Measurements from ENCODE around the gene FAAH. TPM values are rescaled to one million over a fixed set of nuclear protein-coding genes. Genes with fewer than 3 reads are reported as not detected.

Gene FAAH
- total RNA-seq, 2 experiments from 2014 or later: 6.1 to 7.6 TPM

DNA sequence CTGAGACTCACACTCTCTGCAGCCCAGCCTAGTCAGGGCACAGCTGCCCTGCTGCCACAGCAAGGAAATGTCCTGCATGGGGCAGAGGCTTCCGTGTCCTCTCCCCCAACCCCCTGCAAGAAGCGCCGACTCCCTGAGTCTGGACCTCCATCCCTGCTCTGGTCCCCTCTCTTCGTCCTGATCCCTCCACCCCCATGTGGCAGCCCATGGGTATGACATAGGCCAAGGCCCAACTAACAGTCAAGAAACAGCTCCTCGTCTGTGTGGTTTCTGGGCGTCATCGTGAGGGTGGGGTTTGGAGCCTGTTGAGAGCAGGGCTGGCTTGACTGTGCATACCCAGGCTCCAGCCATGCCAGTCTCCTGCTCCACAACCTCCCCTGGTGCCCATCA, 19.5 kb downstream of the FAAH start:
- CTCF ChIA-PET: interaction anchor here (0.6 to 1.6 kb wide), 3 partner anchors 11 to 32 kb away, joined by 3 to 5 read pairs (median 4); no protein-coding TSS in a partner anchor
- Mint-ChIP-seq H3K4me3 (no peak overlapping the region), H3K36me3 (ENCODE audit: low read depth) (no peaks in the 10 kb centered on the region), H3K4me1 (no peaks in the 10 kb centered on the region), H3K27me3 (no peaks in the 10 kb centered on the region), H3K27ac (no peak overlapping the region), H3K9me3 (no peaks in the 10 kb centered on the region)
- POLR2A ChIA-PET: no interaction called here
- DNase-seq: peak; percentile 45

DNA sequence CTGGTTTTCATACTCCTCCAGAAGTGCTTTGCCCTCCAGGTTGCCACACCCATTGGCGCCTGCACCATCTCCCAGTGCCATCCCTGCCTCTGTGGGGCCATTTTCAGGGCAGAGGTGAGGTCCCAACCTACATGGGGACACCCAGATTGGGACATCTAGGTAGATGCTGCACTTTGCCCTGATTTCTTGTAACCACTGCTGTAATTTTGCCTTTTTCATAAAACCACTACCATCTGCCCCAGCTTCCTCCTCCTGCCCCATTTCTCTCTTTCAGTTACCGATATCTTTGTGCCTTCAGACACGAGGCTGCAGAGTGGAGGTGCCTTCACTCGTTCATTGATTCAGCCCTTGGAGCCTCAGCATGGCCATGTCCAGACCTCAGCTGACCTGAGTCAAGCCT, 21.4 kb downstream of the FAAH start:
- no peak overlapping the region for H3K27ac Mint-ChIP-seq
- CTCF ChIA-PET: no interaction called here

DNA sequence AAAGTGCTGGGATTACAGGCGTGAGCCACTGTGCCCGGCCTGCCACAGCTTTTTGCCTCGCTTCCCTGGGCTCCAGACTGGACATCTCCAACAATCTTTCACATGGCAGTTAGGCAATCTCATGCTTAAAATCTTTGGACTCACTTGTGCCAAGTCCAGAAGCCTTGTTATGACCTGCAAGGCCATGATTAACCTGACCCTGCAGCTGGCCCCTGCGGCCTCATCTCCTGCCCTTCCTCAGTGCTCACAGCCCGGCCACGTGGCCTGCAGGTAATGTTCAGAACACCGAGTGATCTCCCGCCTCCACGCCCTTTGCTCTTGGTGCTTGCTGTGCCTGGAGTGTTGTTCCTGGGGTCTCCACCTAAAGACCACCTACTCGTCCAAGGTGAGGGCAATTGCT, 24.9 kb downstream of the FAAH start:
- H3K36me3 Mint-ChIP-seq (ENCODE audit: low read depth): no peaks in the 10 kb centered on the region
- H3K9me3 Mint-ChIP-seq: no peaks in the 10 kb centered on the region
- ChIA-PET CTCF (interaction anchor here (1.3 to 1.6 kb wide), 2 partner anchors 111 to 116 kb away, joined by 3 to 5 read pairs; a partner anchor contains a TSS), POLR2A (no interaction called here)
- H3K4me3 Mint-ChIP-seq: no peak overlapping the region
- peaks cover 2% of the 10 kb centered on the region for H3K27me3 Mint-ChIP-seq
- H3K27ac Mint-ChIP-seq: no peak overlapping the region
- DNase-seq: no peak
- peaks cover 7% of the 10 kb centered on the region for H3K4me1 Mint-ChIP-seq

More for the DNA sequence above, 21.4 kb downstream of the FAAH start:
- DNase-seq: no peak
- POLR2A ChIA-PET: no interaction called here
- Mint-ChIP-seq H3K4me3 (no peak overlapping the region), H3K27me3 (no peaks in the 10 kb centered on the region), H3K36me3 (ENCODE audit: low read depth) (no peaks in the 10 kb centered on the region), H3K4me1 (no peaks in the 10 kb centered on the region), H3K9me3 (no peaks in the 10 kb centered on the region)

DNA sequence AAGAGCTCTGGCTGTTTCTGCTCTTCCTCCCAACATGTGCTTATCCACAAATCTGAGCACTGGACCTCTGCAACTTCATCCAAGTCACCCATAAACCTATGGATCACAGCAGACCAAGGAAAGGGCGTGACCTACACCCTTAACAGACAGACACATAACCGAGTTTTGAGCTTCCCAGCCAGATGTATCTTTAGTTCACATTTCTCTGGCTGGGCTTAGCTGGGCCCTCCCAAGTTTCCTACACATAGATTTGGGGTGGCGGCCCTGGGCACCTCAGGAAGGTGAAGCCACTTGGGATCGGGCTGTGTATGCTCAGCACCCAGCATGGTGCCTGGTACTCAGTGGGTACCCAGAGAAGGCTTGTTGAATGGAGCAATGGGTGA, 26.4 kb downstream of the FAAH start:
- Mint-ChIP-seq H3K4me1 (peaks cover 7% of the 10 kb centered on the region), H3K9me3 (no peaks in the 10 kb centered on the region), H3K4me3 (no peak overlapping the region), H3K27me3 (peaks cover 2% of the 10 kb centered on the region), H3K36me3 (ENCODE audit: low read depth) (no peaks in the 10 kb centered on the region), H3K27ac (no peak overlapping the region)
- CTCF ChIA-PET: interaction anchor here (1.6 to 2.0 kb wide), 2 partner anchors 11 to 22 kb away, joined by 3 to 5 read pairs; no protein-coding TSS in a partner anchor
- DNase-seq: no peak
- POLR2A ChIA-PET: no interaction called here

DNA sequence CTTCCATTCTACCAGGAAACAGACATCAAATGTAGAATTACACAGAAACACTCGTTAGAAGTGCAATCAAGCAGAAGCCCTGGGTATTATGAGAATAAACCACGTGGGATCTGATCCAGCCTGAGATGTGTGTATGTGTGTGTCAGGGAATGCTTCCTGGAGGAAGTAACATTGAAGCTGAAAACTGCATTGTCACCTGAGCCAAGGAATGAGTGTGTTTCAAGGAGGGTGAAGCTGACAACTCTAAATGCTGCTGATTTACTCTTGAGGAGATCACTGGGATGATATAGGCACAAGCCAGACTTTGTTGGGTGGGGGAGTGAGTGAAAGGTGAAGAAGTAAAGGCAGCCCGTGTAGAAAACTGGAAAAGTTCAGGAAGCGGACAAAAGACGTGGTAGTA, 27.6 kb downstream of the FAAH start:
- Mint-ChIP-seq H3K27me3 (peaks cover 5% of the 10 kb centered on the region), H3K36me3 (ENCODE audit: low read depth) (no peaks in the 10 kb centered on the region), H3K9me3 (no peaks in the 10 kb centered on the region), H3K27ac (peak overlapping the region; percentile 19), H3K4me1 (peaks cover 7% of the 10 kb centered on the region), H3K4me3 (no peak overlapping the region)
- ChIA-PET CTCF (interaction anchor here (1.8 to 2.0 kb wide), 2 partner anchors 10 to 25 kb away, joined by 4 to 5 read pairs; no protein-coding TSS in a partner anchor), POLR2A (no interaction called here)
- no peak for DNase-seq

DNA sequence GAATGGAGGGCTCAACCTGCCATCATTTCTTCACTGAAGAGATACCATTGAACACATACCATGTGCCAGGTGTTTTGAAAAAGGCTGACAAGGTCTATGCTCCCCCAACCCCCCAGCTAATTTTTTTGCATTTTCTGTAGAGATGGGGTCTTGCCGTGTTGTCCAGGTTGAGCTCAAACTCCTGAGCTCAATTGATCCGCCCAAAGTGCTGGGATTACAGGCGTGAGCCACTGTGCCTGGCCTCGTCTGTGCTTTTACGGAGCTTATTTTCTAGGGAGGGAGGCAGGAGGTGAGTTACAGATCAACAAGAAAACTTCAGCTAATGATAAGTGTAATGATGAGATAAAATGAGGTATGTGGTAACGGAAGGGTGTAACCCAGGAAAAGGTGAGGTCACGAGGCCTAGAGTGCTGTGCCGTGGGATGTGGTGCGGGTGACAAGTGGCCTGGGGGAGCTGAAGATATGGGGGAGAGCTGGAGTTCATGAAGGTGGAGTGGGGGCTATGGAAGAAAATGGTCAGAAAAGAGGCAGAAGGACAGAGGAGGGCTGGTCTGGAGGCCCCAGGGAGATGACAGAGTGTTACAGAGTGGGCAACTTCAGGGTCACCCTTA, 28.2 kb downstream of the FAAH start:
- H3K4me1 Mint-ChIP-seq: peaks cover 7% of the 10 kb centered on the region
- ChIA-PET POLR2A (no interaction called here), CTCF (interaction anchor here (0.7 to 2.0 kb wide), 3 partner anchors 9 to 106 kb away, joined by 3 to 5 read pairs (median 4); no protein-coding TSS in a partner anchor)
- peaks cover 5% of the 10 kb centered on the region for H3K27me3 Mint-ChIP-seq
- H3K4me3 Mint-ChIP-seq: no peak overlapping the region
- no peaks in the 10 kb centered on the region for H3K36me3 Mint-ChIP-seq (ENCODE audit: low read depth)
- H3K27ac Mint-ChIP-seq: peak overlapping the region; percentile 78
- H3K9me3 Mint-ChIP-seq: no peaks in the 10 kb centered on the region
- no peak for DNase-seq

DNA sequence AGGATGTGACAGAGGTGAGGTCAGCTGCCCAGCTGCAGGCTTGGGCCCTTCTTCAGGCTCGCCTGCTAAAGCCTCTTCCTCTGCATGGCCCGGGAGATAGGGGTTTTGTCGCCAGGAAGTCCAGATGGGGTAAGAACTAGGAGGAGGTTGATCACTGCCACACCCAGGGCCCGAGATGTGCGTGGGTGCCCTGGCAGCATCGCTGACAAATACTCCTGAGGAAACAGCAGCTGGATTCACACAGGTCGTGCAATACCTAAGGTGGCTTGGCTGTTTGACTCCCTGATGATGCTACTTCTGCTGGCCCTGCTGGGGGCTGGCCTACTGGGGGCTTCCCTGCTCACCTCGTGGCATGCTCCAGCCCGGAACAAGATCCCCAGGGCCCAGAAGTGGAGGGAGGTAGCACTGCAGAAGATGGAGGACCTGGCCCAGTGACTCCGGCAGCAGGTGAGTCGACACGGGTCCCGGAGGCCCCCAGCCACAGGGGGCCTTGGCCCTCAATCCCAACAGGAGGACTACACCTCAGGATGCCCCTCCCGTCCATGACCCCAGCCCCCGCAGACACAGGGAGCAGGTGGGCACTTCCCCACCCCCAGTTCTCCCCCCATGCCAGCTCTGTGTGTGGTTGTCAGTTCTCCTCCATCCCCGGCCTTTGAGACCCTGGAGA, 29.6 kb downstream of the FAAH start:
- peak overlapping the region; percentile 16 for H3K27ac Mint-ChIP-seq
- ChIA-PET POLR2A (no interaction called here), CTCF (no interaction called here)
- no peak overlapping the region for H3K4me3 Mint-ChIP-seq
- no peaks in the 10 kb centered on the region for H3K9me3 Mint-ChIP-seq
- H3K36me3 Mint-ChIP-seq (ENCODE audit: low read depth): no peaks in the 10 kb centered on the region
- H3K27me3 Mint-ChIP-seq: peaks cover 5% of the 10 kb centered on the region
- peaks cover 7% of the 10 kb centered on the region for H3K4me1 Mint-ChIP-seq
- no peak for DNase-seq

DNA sequence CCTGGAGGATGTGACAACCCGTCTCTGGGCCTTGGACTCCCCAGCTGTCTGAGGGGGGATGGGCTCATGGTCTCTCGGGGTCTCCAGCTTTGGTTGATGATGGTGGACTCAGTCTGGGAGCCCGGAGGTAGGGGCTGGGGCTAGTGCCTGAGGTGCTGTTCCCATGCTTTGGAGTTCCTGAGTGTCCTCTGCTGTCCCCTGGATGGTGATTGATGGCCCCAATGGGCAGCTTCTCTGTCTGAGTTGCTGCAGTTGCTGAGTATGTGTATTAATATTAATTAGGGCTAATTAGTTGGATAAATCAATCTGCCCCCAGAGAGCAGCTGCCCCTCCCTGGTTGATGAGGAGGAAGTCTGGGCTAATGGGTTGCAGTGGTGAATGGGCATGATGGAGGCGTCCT, 30.6 kb downstream of the FAAH start:
- ChIA-PET CTCF (no interaction called here), POLR2A (no interaction called here)
- no peak for DNase-seq
- H3K27me3 Mint-ChIP-seq: peaks cover 5% of the 10 kb centered on the region
- H3K4me3 Mint-ChIP-seq: peak overlapping the region; percentile 8
- H3K9me3 Mint-ChIP-seq: no peaks in the 10 kb centered on the region
- no peak overlapping the region for H3K27ac Mint-ChIP-seq
- no peaks in the 10 kb centered on the region for H3K36me3 Mint-ChIP-seq (ENCODE audit: low read depth)
- peaks cover 7% of the 10 kb centered on the region for H3K4me1 Mint-ChIP-seq

DNA sequence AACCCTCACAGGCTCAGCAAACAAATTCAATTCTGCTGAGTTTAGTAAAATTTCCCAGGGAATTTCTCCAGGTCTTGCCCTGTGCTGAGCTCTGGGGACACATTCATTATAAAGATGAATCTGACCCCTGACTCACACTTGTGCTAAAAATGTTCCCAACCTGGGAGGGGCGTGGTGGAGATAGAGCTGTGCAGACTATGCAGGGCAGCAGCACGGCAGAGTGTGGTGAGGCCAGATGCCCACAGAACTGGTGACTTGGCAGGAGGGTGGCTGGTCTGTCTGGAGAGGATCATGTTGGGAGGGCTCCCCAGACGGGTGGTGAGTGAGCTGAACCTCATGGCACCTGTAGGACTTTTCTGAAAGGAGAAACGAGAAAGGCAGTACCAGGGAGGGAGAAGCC, 31.6 kb downstream of the FAAH start:
- POLR2A ChIA-PET: no interaction called here
- no peak overlapping the region for H3K27ac Mint-ChIP-seq
- peaks cover 7% of the 10 kb centered on the region for H3K4me1 Mint-ChIP-seq
- H3K36me3 Mint-ChIP-seq (ENCODE audit: low read depth): no peaks in the 10 kb centered on the region
- no peak overlapping the region for H3K4me3 Mint-ChIP-seq
- no peak for DNase-seq
- CTCF ChIA-PET: interaction anchor here (1.4 kb wide), 1 partner anchor 24 kb away, joined by 4 read pairs; no protein-coding TSS in a partner anchor
- peaks cover 5% of the 10 kb centered on the region for H3K27me3 Mint-ChIP-seq
- H3K9me3 Mint-ChIP-seq: no peaks in the 10 kb centered on the region

DNA sequence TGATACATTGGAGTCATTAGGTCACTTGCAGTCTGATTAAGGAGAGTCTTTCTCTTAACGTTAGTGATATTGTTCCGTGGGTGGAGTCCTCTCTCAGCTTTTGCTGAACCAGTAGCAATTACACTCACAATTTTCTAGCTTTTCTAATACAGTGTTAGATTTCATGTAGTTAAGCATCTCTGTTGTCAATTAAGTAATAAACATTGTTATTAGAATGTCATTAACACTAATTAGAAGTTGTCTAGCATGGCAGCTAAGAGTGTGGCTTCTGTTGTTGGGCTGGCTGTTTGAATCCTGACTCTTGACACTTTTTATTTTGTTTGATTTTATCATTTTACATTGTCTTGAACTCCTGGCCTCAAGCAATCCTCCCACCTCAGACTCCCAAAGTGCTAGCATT, 33.4 kb downstream of the FAAH start:
- Mint-ChIP-seq H3K27me3 (peaks cover 4% of the 10 kb centered on the region), H3K36me3 (ENCODE audit: low read depth) (no peaks in the 10 kb centered on the region), H3K4me3 (no peak overlapping the region), H3K9me3 (no peaks in the 10 kb centered on the region), H3K4me1 (peaks cover 1% of the 10 kb centered on the region), H3K27ac (no peak overlapping the region)
- POLR2A ChIA-PET: no interaction called here
- CTCF ChIA-PET: interaction anchor here (1.4 to 1.7 kb wide), 2 partner anchors 11 to 106 kb away, joined by 3 to 6 read pairs; no protein-coding TSS in a partner anchor
- DNase-seq: no peak

DNA sequence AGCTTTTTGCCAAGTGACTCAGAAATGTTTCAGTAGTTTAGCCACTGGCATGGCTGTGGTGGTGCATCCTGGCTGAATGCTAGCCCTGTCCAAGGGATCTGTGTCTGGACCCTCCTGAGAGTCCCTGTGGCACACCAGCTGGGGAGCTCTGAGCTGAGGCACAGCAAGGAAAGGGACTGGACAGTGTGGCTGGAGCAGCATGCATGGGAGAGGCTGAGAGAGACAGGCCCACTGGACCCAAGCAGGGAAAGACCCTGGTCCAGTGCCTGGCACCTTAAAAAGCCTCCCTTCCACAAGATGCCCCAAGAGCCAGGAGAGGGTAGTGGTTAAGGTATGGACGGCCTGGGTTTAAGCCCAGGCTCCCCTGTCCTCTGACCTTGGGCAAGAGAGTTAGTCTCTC, 35.3 kb downstream of the FAAH start:
- CTCF ChIA-PET: no interaction called here
- Mint-ChIP-seq H3K4me1 (no peaks in the 10 kb centered on the region), H3K27ac (no peak overlapping the region), H3K9me3 (no peaks in the 10 kb centered on the region), H3K36me3 (ENCODE audit: low read depth) (no peaks in the 10 kb centered on the region), H3K27me3 (peaks cover 6% of the 10 kb centered on the region), H3K4me3 (no peak overlapping the region)
- POLR2A ChIA-PET: no interaction called here
- DNase-seq: no peak

DNA sequence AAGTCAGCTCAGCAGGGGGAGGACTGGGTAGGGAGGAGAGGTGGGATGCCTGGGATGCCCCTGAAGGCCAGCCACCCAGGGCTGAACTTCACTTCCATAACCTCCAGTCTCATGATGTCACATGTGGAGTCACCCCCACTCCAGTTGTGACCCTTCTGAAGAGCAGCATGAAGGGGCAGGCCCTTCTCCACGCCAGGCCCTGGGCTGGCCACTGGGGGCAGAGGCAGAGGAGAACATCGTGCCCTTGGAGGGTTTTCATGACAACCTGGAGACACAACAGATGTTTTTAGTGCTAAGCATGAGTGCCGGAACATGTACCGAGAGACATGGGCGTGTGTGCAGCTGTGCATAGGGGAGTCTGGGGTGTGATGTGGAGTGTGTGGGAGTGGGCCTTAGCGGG, 37.6 kb downstream of the FAAH start:
- Mint-ChIP-seq H3K4me1 (no peaks in the 10 kb centered on the region), H3K9me3 (no peaks in the 10 kb centered on the region), H3K4me3 (no peak overlapping the region), H3K36me3 (ENCODE audit: low read depth) (no peaks in the 10 kb centered on the region), H3K27ac (no peak overlapping the region), H3K27me3 (peaks cover 3% of the 10 kb centered on the region)
- DNase-seq: no peak
- ChIA-PET POLR2A (no interaction called here), CTCF (interaction anchor here (1.5 to 2.0 kb wide), 3 partner anchors 10 to 15 kb away, joined by 5 to 10 read pairs (median 6); no protein-coding TSS in a partner anchor)

DNA sequence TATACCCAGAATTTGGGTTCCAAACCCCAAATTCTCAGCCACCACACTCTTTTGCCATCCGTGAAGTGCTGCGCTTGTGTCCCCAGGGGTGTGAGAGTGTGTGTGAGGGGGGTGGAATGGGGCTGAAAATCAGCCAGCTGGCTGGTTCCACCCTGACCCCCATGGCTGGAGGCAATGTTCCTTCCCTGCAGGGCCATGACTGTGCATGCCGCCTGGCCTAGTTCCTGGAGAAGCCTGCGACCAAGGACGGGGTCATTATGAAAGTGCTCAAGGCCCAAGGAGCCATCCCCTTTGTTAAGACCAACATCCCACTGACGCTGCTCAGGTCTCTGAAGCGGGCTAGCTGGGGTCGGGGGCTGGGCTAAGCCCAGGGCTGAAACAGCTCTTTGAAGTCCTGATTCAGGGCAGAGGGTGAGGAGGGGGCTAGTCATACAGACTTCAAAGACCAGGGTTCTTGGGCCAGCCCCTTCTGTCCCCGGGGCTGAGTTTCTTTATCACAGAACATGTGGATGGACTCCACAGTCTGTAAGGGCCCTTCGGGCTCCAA, 38.7 kb downstream of the FAAH start:
- DNase-seq: no peak
- POLR2A ChIA-PET: no interaction called here
- Mint-ChIP-seq H3K4me3 (no peak overlapping the region), H3K9me3 (no peaks in the 10 kb centered on the region), H3K4me1 (no peaks in the 10 kb centered on the region), H3K27ac (no peak overlapping the region), H3K36me3 (ENCODE audit: low read depth) (no peaks in the 10 kb centered on the region), H3K27me3 (peaks cover 5% of the 10 kb centered on the region)
- CTCF ChIA-PET: interaction anchor here (0.6 to 2.0 kb wide), 4 partner anchors 9 to 888 kb away, joined by 3 to 10 read pairs (median 4); no protein-coding TSS in a partner anchor

All from activated CD4-positive, alpha-beta T cell treated with anti-CD3 and anti-CD28 coated beads, Interleukin-2, amount 10 ng/mL, durations not matched to agents 7 days and 5 days (primary cell).